Liver (tissue), 3 donors: ENCODE results near the gene STK25.

ENCODE experiments used
- NR2F2 ChIP-seq: IDR thresholded peaks from 2 replicates; pipeline ENCODE4 v1.6.1; 2016; ENCODE audit warnings: antibody characterized with exemption
- RAD21 ChIP-seq, 2 donors: IDR thresholded peaks; 2 replicates each; pipeline ENCODE4 v1.6.1; 2016; ENCODE audit warnings: antibody characterized with exemption in 2 of 2, mild to moderate bottlenecking in 2 of 2
- SP1 ChIP-seq: IDR thresholded peaks from 2 replicates; pipeline ENCODE4 v1.6.1; 2018; ENCODE audit warnings: antibody characterized with exemption, mild to moderate bottlenecking
- TF ChIP-seq, protein P1 (sequence below): fragments of 150-350 bp; IDR thresholded peaks from 2 replicates; pipeline ENCODE4 v1.5.1; 2017; ENCODE audit warnings: improper control_type of control experiment, low read depth, low read length; ENCODE audit not compliant: missing input control
- TF ChIP-seq, protein P2 (sequence below): IDR thresholded peaks from 2 replicates; pipeline ENCODE4 v1.6.1; 2016; ENCODE audit warnings: antibody characterized with exemption, mild to moderate bottlenecking
- TF ChIP-seq, protein P3 (sequence below): IDR thresholded peaks from 2 replicates; pipeline ENCODE4 v1.6.1; 2016; ENCODE audit warnings: antibody characterized with exemption
- donor health status: healthy.
- donor health status: healthy.

DNA sequence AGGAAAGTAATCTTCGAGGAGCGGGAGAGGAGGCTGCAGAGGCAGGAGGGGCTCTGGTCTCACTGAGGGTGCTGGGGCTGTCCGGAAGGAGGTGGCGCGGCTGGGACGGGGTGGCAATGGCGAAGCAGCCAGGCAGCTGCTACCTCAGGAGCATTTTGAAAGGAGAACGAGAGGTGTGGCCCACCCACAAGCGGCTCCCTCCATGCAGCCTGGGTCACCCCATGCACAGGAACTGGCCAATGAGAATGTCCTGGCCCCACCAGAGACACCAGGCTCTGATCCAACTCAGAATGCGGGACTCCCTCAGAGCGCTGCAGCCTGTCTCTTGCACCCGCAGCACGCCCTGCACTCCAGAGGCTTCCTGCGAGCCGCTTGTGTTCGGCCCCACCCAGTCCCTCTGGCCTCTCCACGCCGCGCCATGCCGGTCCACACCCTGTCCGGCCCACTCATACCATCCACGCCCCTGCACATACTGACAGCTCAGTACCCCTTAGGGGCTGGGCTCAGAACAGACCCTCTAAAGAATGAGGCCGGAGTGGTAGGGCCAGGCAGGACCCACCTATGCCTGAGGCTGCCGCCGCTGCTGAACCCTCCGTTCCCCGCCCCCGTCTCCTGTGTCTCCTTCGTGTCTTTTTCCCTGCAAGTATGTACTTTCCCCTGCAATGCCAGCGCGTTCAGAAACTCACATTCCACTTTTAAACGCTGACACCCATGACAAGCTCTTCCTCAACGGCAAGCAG lies 43.8 kb upstream of the STK25 start:
- TF ChIP-seq, protein P1, sequence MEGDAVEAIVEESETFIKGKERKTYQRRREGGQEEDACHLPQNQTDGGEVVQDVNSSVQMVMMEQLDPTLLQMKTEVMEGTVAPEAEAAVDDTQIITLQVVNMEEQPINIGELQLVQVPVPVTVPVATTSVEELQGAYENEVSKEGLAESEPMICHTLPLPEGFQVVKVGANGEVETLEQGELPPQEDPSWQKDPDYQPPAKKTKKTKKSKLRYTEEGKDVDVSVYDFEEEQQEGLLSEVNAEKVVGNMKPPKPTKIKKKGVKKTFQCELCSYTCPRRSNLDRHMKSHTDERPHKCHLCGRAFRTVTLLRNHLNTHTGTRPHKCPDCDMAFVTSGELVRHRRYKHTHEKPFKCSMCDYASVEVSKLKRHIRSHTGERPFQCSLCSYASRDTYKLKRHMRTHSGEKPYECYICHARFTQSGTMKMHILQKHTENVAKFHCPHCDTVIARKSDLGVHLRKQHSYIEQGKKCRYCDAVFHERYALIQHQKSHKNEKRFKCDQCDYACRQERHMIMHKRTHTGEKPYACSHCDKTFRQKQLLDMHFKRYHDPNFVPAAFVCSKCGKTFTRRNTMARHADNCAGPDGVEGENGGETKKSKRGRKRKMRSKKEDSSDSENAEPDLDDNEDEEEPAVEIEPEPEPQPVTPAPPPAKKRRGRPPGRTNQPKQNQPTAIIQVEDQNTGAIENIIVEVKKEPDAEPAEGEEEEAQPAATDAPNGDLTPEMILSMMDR: no peak
- TF ChIP-seq, protein P2, sequence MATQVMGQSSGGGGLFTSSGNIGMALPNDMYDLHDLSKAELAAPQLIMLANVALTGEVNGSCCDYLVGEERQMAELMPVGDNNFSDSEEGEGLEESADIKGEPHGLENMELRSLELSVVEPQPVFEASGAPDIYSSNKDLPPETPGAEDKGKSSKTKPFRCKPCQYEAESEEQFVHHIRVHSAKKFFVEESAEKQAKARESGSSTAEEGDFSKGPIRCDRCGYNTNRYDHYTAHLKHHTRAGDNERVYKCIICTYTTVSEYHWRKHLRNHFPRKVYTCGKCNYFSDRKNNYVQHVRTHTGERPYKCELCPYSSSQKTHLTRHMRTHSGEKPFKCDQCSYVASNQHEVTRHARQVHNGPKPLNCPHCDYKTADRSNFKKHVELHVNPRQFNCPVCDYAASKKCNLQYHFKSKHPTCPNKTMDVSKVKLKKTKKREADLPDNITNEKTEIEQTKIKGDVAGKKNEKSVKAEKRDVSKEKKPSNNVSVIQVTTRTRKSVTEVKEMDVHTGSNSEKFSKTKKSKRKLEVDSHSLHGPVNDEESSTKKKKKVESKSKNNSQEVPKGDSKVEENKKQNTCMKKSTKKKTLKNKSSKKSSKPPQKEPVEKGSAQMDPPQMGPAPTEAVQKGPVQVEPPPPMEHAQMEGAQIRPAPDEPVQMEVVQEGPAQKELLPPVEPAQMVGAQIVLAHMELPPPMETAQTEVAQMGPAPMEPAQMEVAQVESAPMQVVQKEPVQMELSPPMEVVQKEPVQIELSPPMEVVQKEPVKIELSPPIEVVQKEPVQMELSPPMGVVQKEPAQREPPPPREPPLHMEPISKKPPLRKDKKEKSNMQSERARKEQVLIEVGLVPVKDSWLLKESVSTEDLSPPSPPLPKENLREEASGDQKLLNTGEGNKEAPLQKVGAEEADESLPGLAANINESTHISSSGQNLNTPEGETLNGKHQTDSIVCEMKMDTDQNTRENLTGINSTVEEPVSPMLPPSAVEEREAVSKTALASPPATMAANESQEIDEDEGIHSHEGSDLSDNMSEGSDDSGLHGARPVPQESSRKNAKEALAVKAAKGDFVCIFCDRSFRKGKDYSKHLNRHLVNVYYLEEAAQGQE: no peak
- TF ChIP-seq SP1: no peak
- no peak for TF ChIP-seq RAD21 (IDR thresholded peaks at IDR 0.05)
- no peak for TF ChIP-seq NR2F2
- TF ChIP-seq, protein P3, sequence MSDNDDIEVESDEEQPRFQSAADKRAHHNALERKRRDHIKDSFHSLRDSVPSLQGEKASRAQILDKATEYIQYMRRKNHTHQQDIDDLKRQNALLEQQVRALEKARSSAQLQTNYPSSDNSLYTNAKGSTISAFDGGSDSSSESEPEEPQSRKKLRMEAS: no peak
